Stimulated activated CD4-positive, alpha-beta T cell treated with anti-CD3 and anti-CD28 coated beads, TNF-alpha, amount 100 ng/mL, for 48 hours (primary cell): ENCODE results near the gene FBXO36.
"Not testable (repeated sequence)": the region's sequence is repeated elsewhere in the genome, so short reads cannot be mapped to it uniquely, and the experiment has no call there.

ENCODE experiments used
- DNase-seq, 3 donors: peaks; one replicate each; pipeline ENCODE4 v3.0.0-alpha.2; 2020; ENCODE audit warnings: low read depth in 3 of 3

The FBXO36 gene

GRCh38 chr2:229910832-229911412, 11.4 kb upstream of the FBXO36 start:
- DNase-seq = no peak

- no peak for DNase-seq
These were observed 8.1 kb upstream of the FBXO36 start for GRCh38 chr2:229914171-229914570.

DNA sequence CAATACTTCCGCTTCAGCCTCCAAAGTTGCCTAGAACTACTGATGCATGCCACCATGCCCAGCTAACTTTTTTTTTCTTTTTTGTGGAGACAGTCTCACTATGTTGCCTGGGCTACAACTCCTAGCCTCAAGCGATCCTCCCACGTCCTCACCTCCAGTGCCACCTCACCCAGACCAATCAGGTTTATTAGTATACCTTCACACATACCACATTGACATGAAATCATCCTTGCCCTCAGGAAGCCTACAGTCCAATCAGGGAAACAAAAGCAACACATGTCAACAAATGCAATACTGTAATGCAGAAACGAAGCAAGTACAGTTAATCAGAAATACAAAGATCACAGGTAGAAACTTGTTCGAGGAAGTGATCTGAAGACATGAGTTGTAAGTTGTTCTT, 4.5 kb upstream of the FBXO36 start:
- no peak for DNase-seq

GRCh38 chr2:229920011-229920641, 2.2 kb upstream of the FBXO36 start:
- no peak for DNase-seq

DNA sequence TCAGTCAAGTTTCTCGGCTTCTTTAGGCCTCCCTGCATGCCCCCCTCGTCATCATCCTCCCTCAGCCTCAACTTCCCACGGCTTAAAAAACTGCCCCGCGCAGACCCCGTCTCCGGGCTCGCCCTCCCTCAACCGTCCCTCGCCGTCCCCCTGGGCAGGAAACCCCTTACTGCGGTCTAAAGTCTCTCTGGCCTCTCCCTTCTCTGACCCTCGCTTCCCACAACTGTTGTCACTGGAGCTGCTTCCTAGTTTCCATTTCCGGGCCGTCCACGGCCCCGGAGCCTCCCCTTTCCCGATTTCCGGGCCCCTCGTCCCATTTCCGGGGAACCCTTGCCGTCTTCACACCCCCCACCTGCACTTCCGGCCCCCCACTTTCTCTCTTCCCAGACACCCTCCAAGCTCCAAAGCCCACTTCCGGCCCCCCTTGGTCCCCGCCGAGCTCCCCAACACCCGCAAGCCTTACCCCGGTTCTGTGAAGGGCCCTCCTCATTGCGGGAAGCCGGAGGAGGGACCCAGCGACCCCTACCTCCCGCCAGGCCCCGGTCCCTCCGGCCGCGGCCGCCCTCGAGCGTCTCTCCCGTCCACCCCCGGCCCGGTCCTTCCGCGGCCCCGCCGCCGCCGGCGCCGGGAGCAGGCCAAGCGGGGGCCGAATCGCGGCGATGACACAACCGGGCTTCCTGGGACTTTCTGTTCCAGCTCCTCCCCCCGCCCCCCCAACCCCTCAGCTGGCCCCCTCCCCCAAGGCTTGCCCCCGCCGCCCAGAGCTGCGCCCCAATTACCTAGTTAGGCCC, 1.0 kb upstream of the FBXO36 start:
- peak; percentile 30 to 49 (median 38) for DNase-seq

DNA sequence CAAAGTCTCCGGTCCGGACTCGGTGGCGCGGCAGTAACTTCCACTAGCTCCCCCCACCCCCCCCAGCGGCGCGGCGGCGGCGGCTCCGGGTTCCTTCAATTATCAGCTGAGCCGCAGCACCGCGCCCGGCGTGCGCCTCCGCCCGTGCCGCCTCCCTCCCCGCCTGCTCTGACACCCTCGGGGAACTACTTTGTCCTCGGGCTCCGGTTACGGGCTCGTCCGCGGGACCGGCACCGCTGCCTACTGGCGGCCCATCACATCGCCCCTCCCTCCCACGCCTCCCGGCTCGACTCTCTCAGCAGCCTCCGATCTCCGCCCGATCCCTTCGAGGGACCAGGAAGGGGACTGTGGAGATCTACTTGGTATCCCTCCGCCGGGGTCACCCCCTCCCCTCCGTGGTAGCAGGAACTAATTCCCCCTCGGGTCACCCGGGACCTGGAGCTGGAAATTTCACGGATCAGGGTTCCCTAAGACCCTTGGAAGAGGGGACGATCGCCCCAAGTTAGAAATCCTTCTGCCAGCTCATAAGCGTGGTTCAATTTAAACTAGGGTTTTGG, 333 bp upstream of the FBXO36 start, which contains the start of gene TRIP12:
Gene TRIP12, minus strand, starts transcription at position 118 of the 557 bp plus-strand sequence. CDS start 41,930 bp downstream, outside the sequence.
- DNase-seq = peak; percentile 75 to 87 (median 83)

DNA sequence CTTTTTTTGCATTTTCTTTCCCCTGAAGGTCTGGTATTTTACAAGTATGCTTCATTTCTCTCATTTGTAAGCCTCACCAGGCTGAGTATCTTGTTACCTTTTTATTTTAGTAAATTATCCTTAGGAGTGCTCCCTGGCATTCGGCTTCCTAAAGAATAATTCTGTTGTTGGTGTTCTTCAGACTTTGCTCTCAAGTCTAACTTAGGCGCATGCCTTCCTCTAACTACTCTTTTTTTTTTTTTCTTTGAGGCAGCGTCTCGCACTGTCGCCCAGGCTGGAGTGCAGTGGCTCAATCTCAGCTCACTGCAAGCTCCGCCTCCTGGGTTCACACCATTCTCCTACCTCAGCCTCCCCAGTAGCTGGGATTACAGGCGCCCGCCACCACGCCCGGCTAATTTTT, 2.2 kb downstream of the FBXO36 start:
- not testable (repeated sequence) for DNase-seq

GRCh38 chr2:229925201-229925600, 2.9 kb downstream of the FBXO36 start:
- no peak for DNase-seq

GRCh38 chr2:229927817-229928321, 5.6 kb downstream of the FBXO36 start:
- no peak for DNase-seq

GRCh38 chr2:229930656-229931055, 8.4 kb downstream of the FBXO36 start:
- no peak for DNase-seq

DNA sequence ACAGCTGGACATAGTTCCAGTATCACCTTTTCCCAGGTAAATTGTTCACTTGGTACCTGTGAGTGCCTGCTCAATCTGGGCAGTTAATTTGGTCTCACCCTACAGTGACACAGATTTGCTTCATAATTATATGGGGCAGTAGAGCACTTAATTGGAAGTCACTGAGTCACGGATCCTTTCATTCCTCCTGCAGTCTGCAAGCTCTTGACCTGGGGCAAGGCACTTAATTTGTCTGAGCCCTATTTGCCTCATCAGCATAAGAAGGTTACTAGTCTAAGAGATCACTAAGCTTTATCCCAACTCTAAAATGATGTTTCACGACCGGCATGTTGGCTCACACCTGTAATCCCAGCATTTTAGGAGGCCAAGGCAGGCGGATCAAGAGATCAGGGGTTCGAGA, 8.9 kb downstream of the FBXO36 start:
- no peak for DNase-seq

- DNase-seq = no peak
These were observed 15.2 kb downstream of the FBXO36 start for GRCh38 chr2:229937537-229937936.

DNA sequence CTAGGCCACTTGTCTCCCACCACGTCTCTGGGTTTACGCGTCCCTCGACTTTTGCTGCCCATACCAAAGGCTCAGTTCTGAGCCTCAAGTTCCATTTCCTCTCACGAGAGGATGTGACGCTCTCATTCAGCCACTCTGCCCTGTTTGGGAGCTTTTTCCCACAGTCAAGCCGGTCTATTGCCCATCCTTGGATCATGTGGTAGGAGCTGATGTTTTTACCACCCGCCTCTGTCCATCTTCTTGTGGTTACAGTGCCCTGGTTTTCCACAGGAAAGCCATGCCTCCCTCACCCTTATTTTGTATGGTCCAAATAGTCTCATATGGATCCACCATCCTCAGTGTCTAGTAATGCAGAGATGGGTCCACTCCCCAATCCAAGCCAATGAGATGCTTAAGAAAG, 20.4 kb downstream of the FBXO36 start:
- DNase-seq = no peak

GRCh38 chr2:229943171-229943570, 20.9 kb downstream of the FBXO36 start:
- no peak for DNase-seq

GRCh38 chr2:229943770-229944449, 21.6 kb downstream of the FBXO36 start:
- DNase-seq = no peak

GRCh38 chr2:229945975-229946374, 23.7 kb downstream of the FBXO36 start:
- DNase-seq = no peak

GRCh38 chr2:229947544-229947943, 25.2 kb downstream of the FBXO36 start:
- DNase-seq = no peak

GRCh38 chr2:229952256-229952835, 30.0 kb downstream of the FBXO36 start:
- DNase-seq = no peak

GRCh38 chr2:229955663-229956062, 33.4 kb downstream of the FBXO36 start:
- no peak for DNase-seq

- DNase-seq = no peak
These were observed 34.2 kb downstream of the FBXO36 start for GRCh38 chr2:229956491-229956890.

DNA sequence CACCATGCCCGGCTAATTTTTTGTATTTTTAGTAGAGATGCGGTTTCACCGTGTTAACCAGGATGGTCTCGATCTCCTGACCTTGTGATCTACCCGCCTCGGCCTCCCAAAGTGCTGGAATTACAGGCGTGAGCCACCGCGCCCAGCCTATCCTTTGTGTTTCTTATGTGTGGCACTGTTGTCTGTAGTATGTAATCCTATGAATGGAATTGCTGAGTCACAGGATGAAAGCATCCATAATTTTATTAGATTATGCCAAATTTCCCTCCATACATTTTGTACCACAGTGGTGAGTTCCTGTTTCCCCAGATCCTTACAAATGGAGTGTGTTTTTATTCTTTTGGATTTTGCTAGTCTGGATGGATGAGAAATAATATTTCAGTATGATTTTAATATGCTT, 41.3 kb downstream of the FBXO36 start:
- not testable (repeated sequence) for DNase-seq
